Keratinocyte (primary cell): ENCODE results near the gene LAMA3. TPM values are rescaled to one million over a fixed set of nuclear protein-coding genes. Genes with fewer than 3 reads are reported as not detected.

Source experiments
- DNase-seq: peaks from one replicate; pipeline ENCODE4 v3.0.0-alpha.2; 2011; ENCODE audit warnings: low read depth, missing footprints, low spot score
- FAIRE-seq: peaks from 2 replicates; lab custom pipeline; 2011; peaks lifted over from hg19 to GRCh38; lab: Jason Lieb, UNC
- H2AFZ ChIP-seq: 2 replicates; pipeline ENCODE4 v1.6.0; 2012; ENCODE audit warnings: low read length, control low read depth, inconsistent platforms; ENCODE audit not compliant: control insufficient read depth
- H3K27ac ChIP-seq: 2 replicates; pipeline ENCODE4 v1.5.1; 2011; ENCODE audit warnings: low read length; ENCODE audit not compliant: control insufficient read depth, insufficient read depth
- H3K27me3 ChIP-seq: 3 replicates; pipeline ENCODE4 v1.6.0; 2011; ENCODE audit warnings: low read length; ENCODE audit not compliant: control insufficient read depth, insufficient read depth; ENCODE audit errors: extremely low read depth
- H3K36me3 ChIP-seq, 2 experiments: 2 replicates in 1 of 2; 3 replicates in 1 of 2; pipeline ENCODE4 v1.5.1; 2011; ENCODE audit warnings: low read length in 2 of 2, mild to moderate bottlenecking in 1 of 2; ENCODE audit not compliant: control insufficient read depth in 2 of 2, insufficient read depth in 2 of 2; ENCODE audit errors: extremely low read depth in 1 of 2
- H3K4me1 ChIP-seq: 3 replicates; pipeline ENCODE4 v1.5.1; 2011; ENCODE audit warnings: low read length; ENCODE audit not compliant: control insufficient read depth, insufficient read depth; ENCODE audit errors: extremely low read depth
- H3K4me2 ChIP-seq: 3 replicates; pipeline ENCODE4 v1.6.0; 2011; ENCODE audit warnings: low read depth, low read length; ENCODE audit not compliant: control insufficient read depth, insufficient read depth; ENCODE audit errors: extremely low read depth
- H3K4me3 ChIP-seq, 3 experiments: fragments of 200-600 bp in 1 of 3; sonication (generic) in 1 of 3; 2 replicates in 2 of 3; 3 replicates in 1 of 3; pipeline ENCODE4 v1.5.1; 2011 to 2016; ENCODE audit warnings: low read length in 3 of 3, mild to moderate bottlenecking in 3 of 3, control low read depth in 2 of 3, inconsistent platforms in 1 of 3, low read depth in 1 of 3, mixed read lengths in 1 of 3, mixed run types in 1 of 3, moderate library complexity in 1 of 3; ENCODE audit not compliant: control insufficient read depth in 2 of 3, insufficient read depth in 2 of 3; ENCODE audit errors: extremely low read depth in 1 of 3
- H3K79me2 ChIP-seq: 2 replicates; pipeline ENCODE4 v1.6.0; 2012; ENCODE audit warnings: low read length; ENCODE audit not compliant: control insufficient read depth, insufficient read depth
- H3K9ac ChIP-seq: 3 replicates; pipeline ENCODE4 v1.6.0; 2011; ENCODE audit warnings: low read length; ENCODE audit not compliant: control insufficient read depth, insufficient read depth; ENCODE audit errors: extremely low read depth
- H3K9me1 ChIP-seq: 3 replicates; pipeline ENCODE4 v1.6.0; 2011; ENCODE audit warnings: low read length; ENCODE audit not compliant: control insufficient read depth, insufficient read depth; ENCODE audit errors: extremely low read depth
- H3K9me3 ChIP-seq: 2 replicates; pipeline ENCODE4 v1.5.1; 2012; ENCODE audit warnings: low read depth, low read length; ENCODE audit not compliant: control insufficient read depth
- H4K20me1 ChIP-seq: 3 replicates; pipeline ENCODE4 v1.6.0; 2011; ENCODE audit warnings: low read length; ENCODE audit not compliant: control insufficient read depth, insufficient read depth; ENCODE audit errors: extremely low read depth
- EZH2 ChIP-seq: IDR thresholded peaks from one replicate; pipeline ENCODE4 v1.6.1; 2012; ENCODE audit warnings: inconsistent platforms, mild to moderate bottlenecking, low read length, moderate library complexity
- dilution Hi-C: fragments of 300-500 bp; cut with MboI; formaldehyde crosslinking; loops from one replicate; pipeline ENCODE4 v1.7.0; 2020; ENCODE audit warnings: low sequenced_read_pairs; ENCODE audit not compliant: extremely low pct_ligation_motif_present
- polyA plus RNA-seq, 5 experiments: library from polyadenylated mRNA; depleted of rRNA in 3 of 5; stranded (reverse) in 3 of 5; stranded (forward) in 1 of 5; unstranded in 1 of 5; fragments of >200 nt; gene quantifications; 1 replicate in 1 of 5; 2 replicates in 3 of 5; 3 replicates in 1 of 5; pipeline versions ENCODE4 v1.2.1 to v1.2.3, GENCODE V29; 2011 to 2012; ENCODE audit warnings: missing spikeins in 2 of 5, low read depth in 1 of 5, low replicate concordance in 1 of 5
- TF ChIP-seq, protein P1 (sequence below), 3 experiments: IDR thresholded peaks in 1 of 3; conservative IDR thresholded peaks in 1 of 3; optimal IDR thresholded peaks in 1 of 3; 2 replicates in 2 of 3; 3 replicates in 1 of 3; pipeline versions ENCODE3 to v1.5.1; 2011; ENCODE audit warnings: low read length in 3 of 3, mild to moderate bottlenecking in 3 of 3, moderate library complexity in 2 of 3, control low read depth in 1 of 3, inconsistent platforms in 1 of 3; ENCODE audit not compliant: insufficient read depth in 2 of 3; ENCODE audit errors: extremely low read depth in 1 of 3

Gene LAMA3
- polyA plus RNA-seq, 1 donor (not counting 4 experiments of a cell fraction or from before 2014, with no cell fraction given), result 1,944 TPM

- no peaks in the 10 kb centered on the region for H3K79me2 ChIP-seq
- H2AFZ ChIP-seq, result no peak overlapping the region
- H3K9ac ChIP-seq, result no peak overlapping the region
- dilution Hi-C loops, result no loop called here
- TF ChIP-seq, protein P1, sequence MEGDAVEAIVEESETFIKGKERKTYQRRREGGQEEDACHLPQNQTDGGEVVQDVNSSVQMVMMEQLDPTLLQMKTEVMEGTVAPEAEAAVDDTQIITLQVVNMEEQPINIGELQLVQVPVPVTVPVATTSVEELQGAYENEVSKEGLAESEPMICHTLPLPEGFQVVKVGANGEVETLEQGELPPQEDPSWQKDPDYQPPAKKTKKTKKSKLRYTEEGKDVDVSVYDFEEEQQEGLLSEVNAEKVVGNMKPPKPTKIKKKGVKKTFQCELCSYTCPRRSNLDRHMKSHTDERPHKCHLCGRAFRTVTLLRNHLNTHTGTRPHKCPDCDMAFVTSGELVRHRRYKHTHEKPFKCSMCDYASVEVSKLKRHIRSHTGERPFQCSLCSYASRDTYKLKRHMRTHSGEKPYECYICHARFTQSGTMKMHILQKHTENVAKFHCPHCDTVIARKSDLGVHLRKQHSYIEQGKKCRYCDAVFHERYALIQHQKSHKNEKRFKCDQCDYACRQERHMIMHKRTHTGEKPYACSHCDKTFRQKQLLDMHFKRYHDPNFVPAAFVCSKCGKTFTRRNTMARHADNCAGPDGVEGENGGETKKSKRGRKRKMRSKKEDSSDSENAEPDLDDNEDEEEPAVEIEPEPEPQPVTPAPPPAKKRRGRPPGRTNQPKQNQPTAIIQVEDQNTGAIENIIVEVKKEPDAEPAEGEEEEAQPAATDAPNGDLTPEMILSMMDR (optimal IDR thresholded peaks at IDR 0.05 in 1 of 3, IDR thresholded peaks at IDR 0.05 in 1 of 3, conservative IDR thresholded peaks at IDR 0.05 in 1 of 3; ENCODE audit: extremely low read depth in 1 of 3, insufficient read depth in 2 of 3, low read length in 3 of 3), result no peak
- no peak for TF ChIP-seq EZH2
- peaks cover 5 to 12% of the 10 kb centered on the region in 2 experiments for H3K36me3 ChIP-seq
- H3K4me3 ChIP-seq, result no peak overlapping the region
- no peaks in the 10 kb centered on the region for H3K9me3 ChIP-seq
- H4K20me1 ChIP-seq, result no peaks in the 10 kb centered on the region
- no peak for FAIRE-seq
- peaks cover 42% of the 10 kb centered on the region for H3K4me1 ChIP-seq
- H3K4me2 ChIP-seq, result no peak overlapping the region
- H3K27ac ChIP-seq, result no peak overlapping the region
- H3K9me1 ChIP-seq, result peaks cover 3% of the 10 kb centered on the region
- DNase-seq, result no peak
- no peaks in the 10 kb centered on the region for H3K27me3 ChIP-seq
Observed at GRCh38 chr18:23842305-23842704, 153.1 kb downstream of the LAMA3 start.

- no peak for DNase-seq
- Histone ChIP-seq H4K20me1 (no peaks in the 10 kb centered on the region), H3K27me3 (no peaks in the 10 kb centered on the region), H3K27ac (peak overlapping the region; percentile 87), H3K9me1 (peaks cover 3% of the 10 kb centered on the region), H3K79me2 (no peaks in the 10 kb centered on the region), H3K4me1 (peaks cover 39% of the 10 kb centered on the region), H2AFZ (peak overlapping the region; percentile 55), H3K9ac (peak overlapping the region; percentile 43), H3K4me2 (peak overlapping the region; percentile 56), H3K9me3 (no peaks in the 10 kb centered on the region), H3K4me3 (peak overlapping the region in 1 of 3 experiments; percentile 6), H3K36me3 (peaks cover 5 to 14% of the 10 kb centered on the region in 2 experiments)
- dilution Hi-C loops, result no loop called here
- FAIRE-seq, result peak; percentile 81
- TF ChIP-seq EZH2, result no peak
- TF ChIP-seq, protein P1 (optimal IDR thresholded peaks at IDR 0.05 in 1 of 3, IDR thresholded peaks at IDR 0.05 in 1 of 3, conservative IDR thresholded peaks at IDR 0.05 in 1 of 3; ENCODE audit: extremely low read depth in 1 of 3, insufficient read depth in 2 of 3, low read length in 3 of 3), result no peak
Observed at GRCh38 chr18:23844991-23845680, 155.9 kb downstream of the LAMA3 start.
